Measurements from ENCODE around the gene HOXA13.

Gene HOXA13

DNA sequence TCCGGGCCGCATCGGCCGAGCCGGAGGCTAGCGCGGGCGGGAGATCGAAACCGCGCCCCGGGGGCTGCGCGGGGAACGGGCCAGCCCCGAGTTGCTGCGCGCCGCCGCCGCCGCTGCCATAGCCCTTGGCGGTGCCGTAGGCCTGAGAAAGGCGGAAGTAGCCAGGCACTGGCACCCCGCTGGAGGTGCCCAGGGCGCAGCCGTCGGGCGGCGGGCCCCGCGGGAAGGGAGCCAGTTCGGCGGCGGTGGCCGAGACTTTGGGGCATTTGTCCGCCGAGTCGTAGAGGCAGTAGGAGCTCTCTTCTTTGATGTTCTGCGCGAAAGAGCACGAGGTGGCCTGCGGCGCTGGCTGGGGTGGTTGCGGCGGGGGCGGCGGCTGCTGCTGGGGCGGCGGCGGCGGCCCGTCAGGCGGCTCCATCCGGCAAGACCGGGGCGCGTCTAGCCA is 26.4 kb downstream of the HOXA13 start:
- no peak overlapping the region for H4K12ac ChIP-seq (ENCODE audit: low read depth, low read length)
- H3K36me3 ChIP-seq (ENCODE audit: control insufficient read depth in 1 of 2, insufficient read depth in 2 of 2, low read length in 2 of 2) = no peaks in the 10 kb centered on the region
- H2BK120ac ChIP-seq (ENCODE audit: insufficient read depth, low read length, poor library complexity) = no peak overlapping the region
- H2AFZ ChIP-seq (ENCODE audit: insufficient read depth, low read length, poor library complexity) = peak overlapping the region; percentile 54
- H3K18ac ChIP-seq (ENCODE audit: low read length) = no peak overlapping the region
- H3K27ac ChIP-seq (ENCODE audit: low read depth, low read length) = no peak overlapping the region
- H3K27me3 ChIP-seq (ENCODE audit: insufficient read depth, low read length) = peaks cover 88% of the 10 kb centered on the region
- no CpG with 5 or more reads among the region's 59 CpGs for WGBS (ENCODE audit: extremely low coverage, insufficient coverage, insufficient read length)
- no peaks in the 10 kb centered on the region for H3K79me2 ChIP-seq (ENCODE audit: control insufficient read depth, insufficient read depth, low read length, poor library complexity)
- peaks cover 6 to 20% of the 10 kb centered on the region in 2 experiments for H3K4me1 ChIP-seq (ENCODE audit: control insufficient read depth in 1 of 2, insufficient read depth in 2 of 2, low read length in 2 of 2)
- peak overlapping the region; percentile 25 for H3K4me3 ChIP-seq (ENCODE audit: low read depth, low read length)
- no peak overlapping the region for H3K14ac ChIP-seq (ENCODE audit: low read length)
- no peak overlapping the region for H3K23ac ChIP-seq (ENCODE audit: low read length)
- no peak overlapping the region for H4K91ac ChIP-seq (ENCODE audit: low read depth, low read length)
- no peak overlapping the region for H3K4ac ChIP-seq (ENCODE audit: low read depth, low read length)
- H3K9me3 ChIP-seq (ENCODE audit: insufficient read depth, low read depth, low read length) = peaks cover 44% of the 10 kb centered on the region
- no peak overlapping the region for H2BK5ac ChIP-seq (ENCODE audit: low read depth, low read length, poor library complexity)
- no peak overlapping the region for H4K8ac ChIP-seq (ENCODE audit: low read depth, low read length)
- H3K9ac ChIP-seq (ENCODE audit: low read length) = no peak overlapping the region
- peak overlapping the region; percentile 51 for H3K4me2 ChIP-seq (ENCODE audit: low read length)
- no peak overlapping the region for H2BK12ac ChIP-seq (ENCODE audit: low read length)
- H2AK5ac ChIP-seq (ENCODE audit: low read length) = no peak overlapping the region
- DNase-seq = peak in 1 of 2 donors; percentile 40
- no peaks in the 10 kb centered on the region for H3K79me1 ChIP-seq (ENCODE audit: low read length)

DNA sequence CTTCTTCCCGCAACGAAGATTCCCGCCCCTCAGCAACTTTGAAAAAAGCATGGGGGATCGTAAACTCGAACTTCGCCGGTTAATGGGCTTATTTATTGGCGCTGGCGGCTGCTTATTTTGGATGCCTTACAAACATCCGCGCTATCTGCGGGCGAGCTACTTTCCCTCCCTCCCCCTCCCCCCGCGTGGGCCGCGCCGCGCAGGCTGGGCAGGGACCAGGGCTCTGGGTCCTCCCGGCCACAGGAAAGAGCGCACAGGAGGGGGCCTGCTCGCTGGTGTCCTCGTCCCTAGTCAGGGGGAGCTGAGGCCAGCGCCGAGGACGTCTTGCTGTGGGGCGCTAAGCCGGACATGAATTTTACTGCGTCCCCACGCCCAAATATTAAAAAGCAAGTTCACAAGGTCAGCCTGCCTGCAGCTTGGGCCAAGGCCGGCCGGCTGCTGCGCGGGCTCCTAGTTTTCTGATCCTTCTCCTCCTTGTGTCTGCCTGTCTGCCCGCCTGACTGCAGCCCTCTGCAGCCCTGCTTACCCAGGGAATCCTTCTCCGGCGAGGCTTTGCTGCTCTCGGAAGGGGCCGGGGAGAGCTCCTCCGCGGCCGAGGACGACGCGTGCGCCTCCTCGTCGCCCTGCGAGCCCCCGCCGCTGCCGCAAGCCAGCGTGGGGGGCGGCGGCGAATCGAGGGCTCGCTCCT is 26.9 kb downstream of the HOXA13 start:
- no peaks in the 10 kb centered on the region for H3K79me2 ChIP-seq (ENCODE audit: control insufficient read depth, insufficient read depth, low read length, poor library complexity)
- H3K36me3 ChIP-seq (ENCODE audit: control insufficient read depth in 1 of 2, insufficient read depth in 2 of 2, low read length in 2 of 2) = no peaks in the 10 kb centered on the region
- H3K14ac ChIP-seq (ENCODE audit: low read length) = no peak overlapping the region
- DNase-seq = peak in 1 of 2 donors; percentile 39
- no CpG with 5 or more reads among the region's 58 CpGs for WGBS (ENCODE audit: extremely low coverage, insufficient coverage, insufficient read length)
- no peak overlapping the region for H2AK5ac ChIP-seq (ENCODE audit: low read length)
- H3K4me1 ChIP-seq (ENCODE audit: control insufficient read depth in 1 of 2, insufficient read depth in 2 of 2, low read length in 2 of 2) = peaks cover 6 to 20% of the 10 kb centered on the region in 2 experiments
- H4K91ac ChIP-seq (ENCODE audit: low read depth, low read length) = no peak overlapping the region
- no peak overlapping the region for H4K8ac ChIP-seq (ENCODE audit: low read depth, low read length)
- H2AFZ ChIP-seq (ENCODE audit: insufficient read depth, low read length, poor library complexity) = peak overlapping the region; percentile 54
- no peak overlapping the region for H4K12ac ChIP-seq (ENCODE audit: low read depth, low read length)
- H3K4ac ChIP-seq (ENCODE audit: low read depth, low read length) = no peak overlapping the region
- H3K23ac ChIP-seq (ENCODE audit: low read length) = no peak overlapping the region
- no peak overlapping the region for H3K27ac ChIP-seq (ENCODE audit: low read depth, low read length)
- H2BK12ac ChIP-seq (ENCODE audit: low read length) = no peak overlapping the region
- peaks cover 48% of the 10 kb centered on the region for H3K9me3 ChIP-seq (ENCODE audit: insufficient read depth, low read depth, low read length)
- H3K79me1 ChIP-seq (ENCODE audit: low read length) = no peaks in the 10 kb centered on the region
- no peak overlapping the region for H2BK120ac ChIP-seq (ENCODE audit: insufficient read depth, low read length, poor library complexity)
- no peak overlapping the region for H2BK5ac ChIP-seq (ENCODE audit: low read depth, low read length, poor library complexity)
- H3K4me2 ChIP-seq (ENCODE audit: low read length) = peak overlapping the region; percentile 51
- H3K9ac ChIP-seq (ENCODE audit: low read length) = no peak overlapping the region
- H3K27me3 ChIP-seq (ENCODE audit: insufficient read depth, low read length) = peaks cover 90% of the 10 kb centered on the region
- H3K4me3 ChIP-seq (ENCODE audit: low read depth, low read length) = peak overlapping the region; percentile 25
- H3K18ac ChIP-seq (ENCODE audit: low read length) = no peak overlapping the region

DNA sequence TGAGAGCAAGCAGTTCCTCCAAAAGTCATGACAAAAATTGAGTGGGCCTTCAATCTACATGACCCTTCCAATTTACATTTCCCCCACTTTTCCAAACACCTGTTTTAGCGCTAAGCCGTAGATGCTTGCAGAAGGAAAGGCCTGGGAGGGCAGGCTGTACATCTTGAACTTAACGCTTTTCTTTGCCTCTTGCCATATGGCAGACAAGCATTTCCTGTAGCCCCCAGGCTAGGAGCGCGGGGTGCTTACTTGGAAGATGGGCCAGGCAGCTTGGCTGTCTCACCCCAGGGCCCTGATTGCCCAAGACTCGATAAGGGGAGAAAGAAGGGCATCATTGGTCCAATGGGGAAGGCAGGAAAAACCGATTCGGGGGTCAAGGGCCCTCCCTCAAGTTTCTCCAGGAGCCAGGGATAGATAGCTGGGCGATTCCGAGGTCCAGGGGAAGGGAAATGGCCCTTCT is 27.5 kb downstream of the HOXA13 start:
- H3K4me1 ChIP-seq (ENCODE audit: control insufficient read depth in 1 of 2, insufficient read depth in 2 of 2, low read length in 2 of 2) = peaks cover 6 to 20% of the 10 kb centered on the region in 2 experiments
- WGBS (ENCODE audit: extremely low coverage, insufficient coverage, insufficient read length) = no CpG with 5 or more reads among the region's 10 CpGs
- peaks cover 89% of the 10 kb centered on the region for H3K27me3 ChIP-seq (ENCODE audit: insufficient read depth, low read length)
- no peak for DNase-seq
- no peak overlapping the region for H4K12ac ChIP-seq (ENCODE audit: low read depth, low read length)
- H3K14ac ChIP-seq (ENCODE audit: low read length) = no peak overlapping the region
- no peak overlapping the region for H3K18ac ChIP-seq (ENCODE audit: low read length)
- no peak overlapping the region for H2BK120ac ChIP-seq (ENCODE audit: insufficient read depth, low read length, poor library complexity)
- no peaks in the 10 kb centered on the region for H3K36me3 ChIP-seq (ENCODE audit: control insufficient read depth in 1 of 2, insufficient read depth in 2 of 2, low read length in 2 of 2)
- no peak overlapping the region for H3K23ac ChIP-seq (ENCODE audit: low read length)
- H2BK12ac ChIP-seq (ENCODE audit: low read length) = no peak overlapping the region
- H4K8ac ChIP-seq (ENCODE audit: low read depth, low read length) = no peak overlapping the region
- H3K79me2 ChIP-seq (ENCODE audit: control insufficient read depth, insufficient read depth, low read length, poor library complexity) = no peaks in the 10 kb centered on the region
- H3K27ac ChIP-seq (ENCODE audit: low read depth, low read length) = no peak overlapping the region
- H2BK5ac ChIP-seq (ENCODE audit: low read depth, low read length, poor library complexity) = no peak overlapping the region
- no peak overlapping the region for H3K9ac ChIP-seq (ENCODE audit: low read length)
- peaks cover 48% of the 10 kb centered on the region for H3K9me3 ChIP-seq (ENCODE audit: insufficient read depth, low read depth, low read length)
- H2AK5ac ChIP-seq (ENCODE audit: low read length) = no peak overlapping the region
- H3K79me1 ChIP-seq (ENCODE audit: low read length) = no peaks in the 10 kb centered on the region
- H4K91ac ChIP-seq (ENCODE audit: low read depth, low read length) = no peak overlapping the region
- H3K4me3 ChIP-seq (ENCODE audit: low read depth, low read length) = no peak overlapping the region
- H3K4me2 ChIP-seq (ENCODE audit: low read length) = no peak overlapping the region
- no peak overlapping the region for H2AFZ ChIP-seq (ENCODE audit: insufficient read depth, low read length, poor library complexity)
- no peak overlapping the region for H3K4ac ChIP-seq (ENCODE audit: low read depth, low read length)

DNA sequence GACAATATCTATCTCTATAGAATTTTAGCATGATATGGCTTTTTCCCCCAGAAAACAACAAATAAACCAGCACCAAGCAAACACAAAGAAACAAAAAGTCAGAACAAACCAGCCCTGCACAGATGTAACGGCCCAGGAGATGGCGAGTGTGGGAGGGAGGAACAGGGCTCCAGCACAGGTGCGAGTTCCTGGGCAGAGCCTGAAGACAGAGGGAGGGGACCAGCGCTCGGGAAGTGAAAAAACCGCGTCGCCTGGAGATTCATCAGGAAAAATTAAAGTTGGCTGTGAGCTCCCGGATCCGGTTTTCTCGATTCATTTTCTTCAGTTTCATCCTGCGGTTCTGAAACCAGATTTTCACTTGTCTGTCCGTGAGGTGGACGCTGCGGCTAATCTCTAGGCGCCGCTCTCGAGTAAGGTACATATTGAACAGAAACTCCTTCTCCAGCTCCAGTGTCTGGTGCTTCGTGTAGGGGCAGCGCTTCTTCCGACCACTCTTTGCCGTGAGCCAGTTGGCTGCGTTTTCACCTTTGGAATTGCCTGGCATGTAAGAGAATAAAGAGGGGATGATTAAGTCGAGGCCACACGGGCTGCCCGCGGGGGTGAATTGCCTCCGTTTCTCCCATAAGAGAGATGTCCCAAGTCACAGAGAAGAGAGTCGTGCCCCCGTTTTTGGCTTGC is 28.1 kb downstream of the HOXA13 start:
- peak in 1 of 2 donors; percentile 34 for DNase-seq
- H3K9ac ChIP-seq (ENCODE audit: low read length) = no peak overlapping the region
- H3K9me3 ChIP-seq (ENCODE audit: insufficient read depth, low read depth, low read length) = peaks cover 46% of the 10 kb centered on the region
- no peak overlapping the region for H2BK120ac ChIP-seq (ENCODE audit: insufficient read depth, low read length, poor library complexity)
- no peak overlapping the region for H2AK5ac ChIP-seq (ENCODE audit: low read length)
- no peaks in the 10 kb centered on the region for H3K36me3 ChIP-seq (ENCODE audit: control insufficient read depth in 1 of 2, insufficient read depth in 2 of 2, low read length in 2 of 2)
- H3K4me3 ChIP-seq (ENCODE audit: low read depth, low read length) = no peak overlapping the region
- no CpG with 5 or more reads among the region's 30 CpGs for WGBS (ENCODE audit: extremely low coverage, insufficient coverage, insufficient read length)
- no peak overlapping the region for H2BK12ac ChIP-seq (ENCODE audit: low read length)
- no peak overlapping the region for H4K12ac ChIP-seq (ENCODE audit: low read depth, low read length)
- H2BK5ac ChIP-seq (ENCODE audit: low read depth, low read length, poor library complexity) = no peak overlapping the region
- no peak overlapping the region for H4K91ac ChIP-seq (ENCODE audit: low read depth, low read length)
- no peak overlapping the region for H3K4me2 ChIP-seq (ENCODE audit: low read length)
- H3K4ac ChIP-seq (ENCODE audit: low read depth, low read length) = no peak overlapping the region
- no peak overlapping the region for H3K23ac ChIP-seq (ENCODE audit: low read length)
- no peak overlapping the region for H4K8ac ChIP-seq (ENCODE audit: low read depth, low read length)
- no peak overlapping the region for H3K18ac ChIP-seq (ENCODE audit: low read length)
- H2AFZ ChIP-seq (ENCODE audit: insufficient read depth, low read length, poor library complexity) = no peak overlapping the region
- H3K79me1 ChIP-seq (ENCODE audit: low read length) = no peaks in the 10 kb centered on the region
- H3K79me2 ChIP-seq (ENCODE audit: control insufficient read depth, insufficient read depth, low read length, poor library complexity) = no peaks in the 10 kb centered on the region
- no peak overlapping the region for H3K14ac ChIP-seq (ENCODE audit: low read length)
- H3K27ac ChIP-seq (ENCODE audit: low read depth, low read length) = no peak overlapping the region
- peaks cover 6 to 20% of the 10 kb centered on the region in 2 experiments for H3K4me1 ChIP-seq (ENCODE audit: control insufficient read depth in 1 of 2, insufficient read depth in 2 of 2, low read length in 2 of 2)
- H3K27me3 ChIP-seq (ENCODE audit: insufficient read depth, low read length) = peaks cover 89% of the 10 kb centered on the region
